Hindlimb muscle (tissue), 1 donor: ENCODE results near the gene ADGRL3. TPM values are rescaled to one million over a fixed set of nuclear protein-coding genes. Genes with fewer than 3 reads are reported as not detected.
"Not testable (repeated sequence)": the region's sequence is repeated elsewhere in the genome, so short reads cannot be mapped to it uniquely, and the experiment has no call there.

ENCODE experiments used
- DNase-seq: peaks from one replicate; pipeline ENCODE4 v3.0.0-alpha.2; 2013
- polyA plus RNA-seq: library from polyadenylated mRNA; unstranded; fragments of 120-200 nt; gene quantifications from one replicate; pipeline ENCODE4 v1.2.1, GENCODE V29; 2013; ENCODE audit not compliant: insufficient read length

ADGRL3 gene
- polyA plus RNA-seq, 1 donor: 21.0 TPM

DNA sequence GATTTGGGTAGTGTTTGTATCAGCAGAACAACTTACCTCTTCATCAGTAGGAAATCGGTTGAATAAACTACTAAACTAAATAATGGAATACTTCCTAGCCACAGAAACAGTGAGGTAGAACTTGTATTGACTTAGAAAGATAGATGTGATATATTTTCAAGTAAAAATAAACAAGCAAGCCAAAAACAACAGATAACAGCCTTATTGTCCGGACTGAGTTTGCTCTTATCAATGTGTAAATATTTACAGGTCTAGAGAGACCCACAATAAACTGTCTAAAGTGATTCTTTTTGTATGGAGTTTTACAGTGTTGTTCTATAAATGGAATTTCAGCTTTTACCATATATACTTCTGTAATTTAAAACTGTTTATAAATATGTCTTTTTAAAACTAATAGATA is 721.8 kb downstream of the ADGRL3 start:
- DNase-seq: no peak

DNA sequence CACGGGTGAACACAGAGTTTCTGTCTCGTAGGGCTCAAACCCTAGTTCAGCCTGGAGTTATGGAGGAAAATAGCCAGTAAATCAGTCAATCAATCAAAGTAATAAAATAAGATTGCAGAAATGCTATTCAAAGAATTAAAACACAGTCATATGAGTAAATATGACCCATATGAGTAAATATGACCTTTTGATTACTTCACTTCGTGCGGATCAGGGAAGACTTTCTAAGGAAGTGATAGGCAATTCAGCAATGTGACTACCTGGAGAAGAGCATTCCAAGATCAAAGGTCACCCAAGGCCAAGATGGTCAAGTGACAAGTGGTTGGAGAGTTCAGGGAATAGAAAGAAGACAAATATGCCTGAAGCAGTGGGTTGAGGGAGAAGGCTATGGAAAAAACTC is 722.6 kb downstream of the ADGRL3 start:
- no peak for DNase-seq

DNA sequence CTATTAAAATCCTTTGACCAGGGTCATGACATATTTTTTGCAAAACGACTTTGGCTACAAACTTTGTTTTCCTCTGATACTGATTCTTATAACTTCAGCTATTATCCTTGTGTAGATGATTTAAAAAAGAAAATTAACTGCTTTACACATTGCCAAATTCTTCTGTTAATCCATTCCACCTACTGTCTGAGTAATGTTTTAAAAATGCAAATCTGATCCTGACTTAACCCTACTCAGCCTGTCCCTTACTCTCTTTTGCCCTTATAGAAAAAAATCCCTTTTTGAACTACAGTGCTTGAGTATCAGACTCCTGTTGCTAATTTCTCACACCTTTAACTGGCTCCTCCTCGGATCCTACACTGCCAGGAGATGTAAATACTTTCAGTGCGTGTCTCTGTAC is 723.1 kb downstream of the ADGRL3 start:
- DNase-seq: no peak

DNA sequence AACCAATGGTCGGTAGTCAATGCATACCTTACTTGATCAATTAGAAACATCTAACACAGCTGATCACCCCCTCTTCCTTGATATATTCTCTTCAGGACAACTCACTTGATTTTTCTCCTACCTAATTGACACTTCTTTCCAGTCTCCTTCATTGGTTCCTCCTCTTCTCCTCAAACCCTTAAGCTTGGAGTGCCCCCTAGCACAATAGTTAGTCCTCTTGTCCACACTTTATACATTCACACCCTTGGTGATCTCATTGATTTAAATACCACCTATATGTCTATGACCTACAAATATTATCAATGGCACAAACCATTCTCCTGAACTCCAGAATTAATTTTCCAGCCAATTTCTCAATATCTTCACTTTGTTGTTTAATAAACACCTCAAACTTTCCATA is 724.0 kb downstream of the ADGRL3 start:
- DNase-seq: no peak

DNA sequence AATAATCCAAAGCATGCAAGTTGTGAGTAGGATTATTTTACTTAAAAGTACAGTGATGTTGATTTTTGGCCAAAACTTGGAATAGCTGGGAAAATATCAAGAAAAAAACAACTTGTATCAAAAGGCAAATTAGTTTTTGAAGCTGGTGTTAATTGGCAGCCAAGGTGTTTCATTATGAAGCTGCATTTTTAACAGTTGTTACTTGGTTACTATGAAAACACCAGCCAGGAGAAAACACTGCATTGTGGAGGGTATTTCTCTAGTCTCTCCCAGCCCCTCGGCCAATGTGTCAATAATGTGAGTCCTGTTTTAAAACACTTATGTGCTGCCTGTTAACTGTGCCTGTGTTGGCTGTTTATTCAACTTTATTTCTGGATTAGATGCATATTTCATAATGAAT is 733.4 kb downstream of the ADGRL3 start:
- no peak for DNase-seq

DNA sequence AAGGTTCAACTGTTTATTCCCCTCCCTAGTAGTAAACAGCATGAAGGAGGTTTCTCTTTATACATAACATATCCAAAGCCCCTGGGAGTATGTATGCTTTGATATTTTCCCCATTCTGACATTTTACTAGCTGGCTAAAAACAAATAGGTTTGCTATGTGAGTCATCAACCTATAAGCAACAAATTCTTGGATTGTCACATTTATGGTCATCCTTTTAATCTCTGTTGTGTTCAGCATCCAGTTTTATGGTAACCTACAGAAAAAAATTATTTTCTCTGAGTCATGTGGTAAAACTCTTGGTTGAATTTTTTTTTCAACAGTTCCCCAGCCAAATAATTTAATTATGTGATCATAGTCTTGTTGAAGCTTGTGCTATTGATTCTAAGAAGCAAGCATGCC is 734.1 kb downstream of the ADGRL3 start:
- no peak for DNase-seq

DNA sequence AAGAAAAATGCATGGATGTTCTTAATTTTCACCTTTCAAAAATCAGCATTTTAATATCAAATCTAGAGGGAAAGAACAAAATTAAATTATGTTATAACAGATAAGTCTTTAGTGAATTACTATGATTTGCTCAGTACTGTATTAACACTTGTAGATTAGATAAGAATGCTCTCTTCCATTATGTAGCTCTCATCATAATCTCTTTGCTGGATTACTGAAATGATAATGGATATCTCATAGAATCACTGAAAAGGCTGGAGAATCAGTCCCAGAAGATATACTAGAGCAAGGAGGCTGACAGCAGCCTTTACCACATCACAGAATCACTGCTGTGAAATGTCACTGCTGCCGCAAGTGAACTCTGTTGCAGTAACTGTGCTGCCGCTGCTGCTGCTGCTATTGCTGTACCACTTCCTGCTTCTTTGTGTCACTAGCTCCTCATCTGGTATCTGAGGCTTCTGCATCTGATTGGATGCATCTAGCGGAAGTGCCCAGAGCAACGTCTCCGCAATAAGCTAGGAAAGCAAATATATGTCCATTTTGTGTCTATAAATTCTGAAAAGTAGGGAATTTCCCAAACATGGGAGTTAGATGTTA is 738.2 kb downstream of the ADGRL3 start:
- DNase-seq: no peak

DNA sequence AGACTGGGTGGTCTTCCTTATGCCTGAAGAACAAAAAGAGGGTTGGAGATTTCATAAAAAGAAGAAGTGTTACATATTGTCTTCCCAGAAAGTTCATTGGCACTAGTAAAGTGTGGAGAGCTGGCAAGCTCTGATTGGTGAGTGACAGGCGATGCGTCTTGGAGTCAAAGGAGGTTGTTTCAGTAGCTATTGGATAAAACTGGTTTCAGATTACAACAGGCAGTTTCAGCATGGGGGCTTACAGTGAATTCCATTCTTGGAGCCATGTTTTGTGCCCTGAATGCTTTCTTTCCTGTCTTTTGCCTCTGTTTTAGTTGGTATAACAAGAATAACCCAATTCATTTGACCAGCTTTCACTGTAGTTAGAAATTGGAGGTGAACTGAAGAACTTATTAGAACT is 750.5 kb downstream of the ADGRL3 start:
- DNase-seq: no peak

DNA sequence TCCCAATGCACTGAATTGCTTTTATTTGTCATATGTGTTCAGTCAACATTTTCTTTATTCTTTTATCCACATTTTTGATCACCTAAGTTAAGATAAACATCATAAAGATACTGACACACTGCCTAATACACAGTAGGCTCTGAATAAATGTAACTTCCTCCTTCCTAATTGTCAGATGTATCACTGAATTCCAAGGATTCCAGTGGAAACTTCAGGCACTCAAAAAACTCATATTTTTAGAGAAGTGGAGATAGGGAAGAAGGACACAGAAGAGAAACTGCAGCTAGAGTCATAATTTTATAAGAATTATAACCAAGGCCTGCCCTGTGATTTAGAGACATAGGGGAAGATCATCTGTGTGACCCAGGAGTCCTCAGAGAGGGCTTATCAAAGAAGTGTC is 753.3 kb downstream of the ADGRL3 start:
- no peak for DNase-seq

DNA sequence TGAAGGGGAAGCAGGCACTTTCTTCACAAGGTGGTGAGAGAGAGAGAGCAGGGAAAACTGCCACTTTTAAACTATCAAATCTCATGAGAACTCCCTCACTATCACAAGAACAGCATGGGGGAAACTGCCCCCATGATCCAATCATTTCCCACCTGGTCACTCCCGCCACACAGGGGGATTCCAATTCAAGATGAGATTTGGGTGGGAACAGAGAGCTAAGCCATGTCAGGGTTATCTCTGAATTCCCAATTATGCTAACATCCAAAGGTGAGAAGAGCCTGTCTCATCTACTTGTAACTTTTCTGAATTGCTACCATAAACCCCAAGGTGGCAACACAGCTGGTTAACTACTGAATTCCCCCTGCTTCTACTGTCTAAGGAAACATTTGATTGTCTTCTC is 758.5 kb downstream of the ADGRL3 start:
- no peak for DNase-seq

DNA sequence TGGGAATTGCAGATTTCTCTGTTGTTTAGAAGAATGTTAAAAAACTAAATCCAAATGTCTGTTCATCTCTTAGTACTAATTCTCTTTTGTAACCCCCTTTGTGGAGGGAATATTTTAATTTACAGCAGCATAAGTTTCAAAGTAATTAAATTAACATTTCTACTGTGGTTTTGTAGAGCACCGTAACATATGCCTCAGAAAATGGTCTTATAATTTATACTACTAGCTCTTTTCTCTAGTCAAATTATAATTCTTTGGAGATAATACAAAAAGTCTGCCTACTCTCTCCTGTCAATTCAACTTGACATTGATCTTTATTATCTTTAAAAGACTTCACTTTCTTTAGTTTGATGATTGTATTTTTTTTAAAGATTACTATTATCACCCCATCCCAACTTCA is 759.0 kb downstream of the ADGRL3 start:
- no peak for DNase-seq

DNA sequence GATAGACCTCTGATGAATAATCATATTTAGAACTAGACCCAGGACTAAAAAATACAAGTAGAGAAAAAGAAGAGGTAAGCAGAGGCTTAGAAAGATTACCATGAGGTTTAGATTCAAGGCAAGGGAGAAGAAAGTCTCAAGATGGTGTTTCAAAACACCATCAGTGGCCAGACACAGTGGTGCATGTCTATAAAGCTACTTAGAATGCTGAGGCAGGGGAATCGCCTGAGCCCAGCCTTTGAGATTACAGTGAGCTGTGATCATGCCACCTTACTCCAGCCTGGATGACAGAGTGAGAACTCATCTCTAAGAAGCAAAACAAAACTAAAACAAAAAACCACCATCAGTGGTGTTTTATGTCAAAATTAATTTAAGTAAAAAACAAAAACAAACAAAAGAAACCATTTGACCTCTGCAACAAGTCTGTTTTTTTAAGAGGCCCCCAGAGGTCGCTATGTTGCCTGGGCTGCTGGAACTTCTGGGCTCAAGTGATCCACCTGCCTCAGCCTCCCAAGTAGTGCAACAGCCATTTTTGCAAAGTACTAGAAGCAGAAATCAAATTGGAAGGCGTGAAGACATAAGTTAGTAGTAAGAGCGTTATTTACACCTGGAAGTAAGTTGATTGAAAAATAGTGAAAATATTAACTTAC is 784.3 kb downstream of the ADGRL3 start:
- DNase-seq: no peak

DNA sequence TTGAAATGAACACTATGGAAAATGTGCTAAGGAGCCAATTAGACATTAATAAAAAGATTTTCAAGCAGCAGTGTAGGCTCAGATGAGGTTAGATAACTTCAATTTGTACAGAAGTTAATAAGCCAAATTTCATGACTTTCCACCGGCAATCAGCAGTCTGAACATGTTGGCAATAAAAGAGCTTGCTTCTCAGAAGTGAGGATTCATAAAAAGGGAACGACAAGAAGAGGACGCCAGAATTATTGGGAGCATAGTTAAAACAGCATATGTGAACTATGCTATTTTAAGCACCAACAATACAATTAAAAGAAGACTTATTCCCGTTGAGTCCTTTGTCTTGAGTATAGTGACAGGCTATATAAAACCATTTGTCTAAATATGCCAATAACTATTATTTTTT is 785.3 kb downstream of the ADGRL3 start:
- no peak for DNase-seq

DNA sequence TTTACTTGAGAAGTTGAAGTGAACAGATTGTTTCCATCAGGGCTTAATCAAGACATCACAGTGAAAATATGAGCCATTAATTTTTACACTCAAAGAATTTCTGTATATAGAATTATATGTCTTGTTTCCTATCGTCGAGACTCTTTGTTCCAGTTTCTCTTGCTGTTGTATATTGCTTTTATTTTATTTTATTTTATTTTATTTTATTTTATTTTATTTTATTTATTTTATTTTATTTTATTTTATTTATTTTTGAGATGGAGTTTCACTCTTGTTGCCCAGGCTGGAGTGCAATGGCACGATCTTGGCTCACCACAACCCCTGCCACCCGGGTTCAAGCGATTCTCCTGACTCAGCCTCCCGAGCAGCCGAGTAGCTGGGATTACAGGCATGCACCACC is 786.8 kb downstream of the ADGRL3 start:
- not testable (repeated sequence) for DNase-seq

DNA sequence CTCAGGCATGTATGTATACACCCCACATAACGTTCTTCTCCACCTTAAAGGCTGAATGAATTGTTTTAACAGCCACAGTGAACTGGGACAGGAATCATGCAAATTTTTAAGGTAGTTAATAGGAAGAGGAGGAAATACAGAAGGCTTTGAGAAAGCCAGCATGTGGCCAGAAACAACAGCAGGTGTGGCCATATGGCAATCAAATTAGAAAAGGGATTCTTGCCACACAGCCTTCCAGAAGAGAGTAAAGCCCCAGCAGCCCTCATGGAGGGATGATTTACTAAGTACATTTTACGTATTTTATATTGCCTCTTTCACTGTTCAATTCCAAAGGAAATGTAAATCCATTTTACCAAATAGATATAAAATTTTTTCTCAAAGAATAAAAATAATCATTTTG is 792.2 kb downstream of the ADGRL3 start:
- no peak for DNase-seq

DNA sequence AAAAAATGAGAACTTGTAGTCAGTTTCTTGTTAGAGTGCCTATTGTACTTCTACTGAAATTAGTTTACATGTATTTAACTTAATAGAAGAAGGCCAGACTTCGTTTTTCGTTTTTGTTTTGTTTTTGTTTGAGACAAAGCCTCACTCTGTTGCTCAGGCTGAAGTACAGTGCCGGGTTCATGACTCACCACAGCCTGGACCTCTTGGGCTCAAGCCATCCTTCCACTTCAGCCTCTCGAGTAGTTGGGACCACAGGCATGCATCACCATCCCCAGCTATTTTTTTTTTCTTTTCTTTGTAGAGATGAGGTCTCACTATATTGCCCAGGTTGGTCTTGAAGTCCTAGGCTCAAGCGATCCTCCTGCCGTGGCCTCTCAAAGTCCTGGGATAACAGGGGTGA is 793.9 kb downstream of the ADGRL3 start:
- DNase-seq: no peak

DNA sequence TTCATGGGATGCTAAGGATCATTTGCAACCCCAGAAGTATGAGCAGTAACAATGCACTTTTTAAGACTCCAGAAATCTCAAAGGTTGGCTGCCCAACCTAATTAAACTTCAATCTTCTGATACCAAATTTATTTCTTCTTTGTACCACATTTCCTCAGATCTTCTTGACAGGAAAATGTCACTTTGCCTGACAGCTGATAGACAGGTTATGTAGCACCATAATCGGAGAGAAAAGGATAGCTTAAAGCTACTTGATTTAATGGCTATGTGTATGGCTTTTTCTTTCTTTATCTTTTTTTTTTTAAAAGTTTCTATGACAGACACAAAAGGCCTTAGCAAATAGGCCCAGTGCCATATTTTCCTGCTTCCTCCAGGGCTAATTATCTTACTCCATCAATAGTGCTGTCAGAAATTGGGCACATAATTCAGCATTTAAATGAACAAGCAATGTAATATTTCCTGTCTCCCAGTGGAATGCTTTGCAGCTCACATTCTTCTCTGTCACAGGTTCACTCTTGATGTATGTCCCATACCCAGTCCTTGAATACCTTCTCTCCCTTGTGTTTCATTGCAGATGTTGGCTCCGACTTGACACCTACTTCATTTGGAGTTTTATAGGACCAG is 795.7 kb downstream of the ADGRL3 start:
- DNase-seq: no peak

DNA sequence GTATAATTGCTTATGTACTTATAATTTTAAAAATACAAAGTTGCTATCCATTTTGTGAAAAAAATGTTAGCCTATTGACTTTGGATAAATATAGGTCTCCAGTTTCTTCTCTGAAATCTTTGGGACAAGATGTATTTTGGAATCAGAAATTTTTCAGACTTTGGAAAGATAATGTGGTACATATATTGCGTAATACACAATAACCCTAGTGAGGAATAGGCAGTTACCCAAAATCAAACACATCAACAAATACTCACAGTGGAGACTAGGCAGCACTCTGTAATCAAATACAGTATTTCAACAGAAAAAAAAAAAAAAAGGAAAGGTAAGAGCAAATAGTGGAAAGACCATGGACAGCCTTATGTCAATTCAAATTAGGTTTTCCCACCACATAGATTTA is 796.8 kb downstream of the ADGRL3 start:
- no peak for DNase-seq

DNA sequence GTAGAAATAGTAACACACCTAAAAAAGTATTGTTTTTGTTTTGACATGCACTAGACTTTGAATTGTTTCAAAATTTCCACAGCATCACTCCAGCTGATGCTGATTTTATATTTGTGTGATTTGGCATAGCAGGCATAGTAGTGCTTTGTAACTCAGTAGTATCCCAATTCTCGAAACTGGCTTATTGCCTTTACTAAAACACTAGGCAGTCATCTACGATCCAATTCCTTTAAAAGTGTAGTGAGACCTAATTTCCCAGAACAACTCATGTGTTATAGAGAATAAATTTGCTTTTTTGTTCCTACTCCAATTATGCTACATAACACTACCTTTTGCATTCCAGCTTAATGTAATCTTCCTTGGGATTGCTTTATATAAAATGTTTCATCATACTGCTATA is 797.7 kb downstream of the ADGRL3 start:
- no peak for DNase-seq

DNA sequence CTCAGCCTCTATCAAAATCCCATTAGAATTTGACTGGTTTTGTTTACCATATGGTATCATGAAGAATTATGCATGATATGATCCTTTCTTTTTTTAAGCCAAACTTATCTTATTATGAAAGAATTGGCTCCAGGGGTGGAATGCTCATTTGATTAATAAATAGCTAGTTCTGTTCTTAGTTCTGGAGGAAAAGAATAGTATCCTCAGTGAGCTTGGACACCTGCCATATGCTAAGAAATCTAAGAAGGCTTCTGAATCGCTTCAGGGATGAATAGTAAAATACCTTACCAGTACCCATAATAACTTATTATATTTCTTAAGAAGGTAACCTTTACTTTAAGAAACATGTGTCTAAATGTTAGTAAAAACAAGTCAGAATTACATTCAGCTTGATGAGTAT is 803.6 kb downstream of the ADGRL3 start:
- DNase-seq: no peak

DNA sequence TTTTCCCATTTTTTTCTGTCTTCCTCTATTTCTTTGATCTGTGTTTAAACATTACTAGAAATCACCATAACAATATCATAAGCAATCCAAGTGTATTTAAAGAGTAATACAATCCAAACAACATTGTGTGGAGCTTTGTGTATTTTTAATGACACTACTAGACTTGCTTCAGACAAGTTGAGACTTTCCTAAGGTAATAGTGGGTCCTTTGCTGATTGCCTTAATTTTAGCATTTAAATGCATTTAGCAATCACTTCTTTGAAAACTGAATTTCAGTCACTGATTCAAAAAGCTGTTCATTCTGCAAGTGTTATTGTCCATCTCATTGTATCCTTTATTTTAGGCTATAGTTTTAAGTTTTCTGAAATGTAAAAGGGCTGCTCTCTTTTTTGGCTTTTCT is 804.8 kb downstream of the ADGRL3 start:
- DNase-seq: no peak

DNA sequence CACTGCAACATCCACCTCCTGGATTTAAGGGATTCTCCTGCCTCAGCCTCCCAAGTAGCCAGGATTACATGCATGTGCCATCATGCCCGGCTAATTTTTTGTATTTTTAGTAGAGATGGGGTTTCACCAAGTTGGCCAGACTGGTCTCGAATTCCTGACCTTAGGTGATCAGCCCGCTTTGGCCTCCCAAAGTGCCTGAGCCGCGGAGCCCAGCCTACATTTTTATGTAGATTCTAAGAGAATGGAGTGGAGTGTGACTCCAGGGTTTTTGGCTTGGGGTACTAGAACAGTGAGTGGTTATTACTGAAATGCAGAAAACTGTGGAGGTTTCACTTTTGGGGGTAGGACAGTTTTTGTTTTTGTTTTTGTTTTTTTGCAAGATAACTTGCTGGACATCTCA is 806.0 kb downstream of the ADGRL3 start:
- no peak for DNase-seq

DNA sequence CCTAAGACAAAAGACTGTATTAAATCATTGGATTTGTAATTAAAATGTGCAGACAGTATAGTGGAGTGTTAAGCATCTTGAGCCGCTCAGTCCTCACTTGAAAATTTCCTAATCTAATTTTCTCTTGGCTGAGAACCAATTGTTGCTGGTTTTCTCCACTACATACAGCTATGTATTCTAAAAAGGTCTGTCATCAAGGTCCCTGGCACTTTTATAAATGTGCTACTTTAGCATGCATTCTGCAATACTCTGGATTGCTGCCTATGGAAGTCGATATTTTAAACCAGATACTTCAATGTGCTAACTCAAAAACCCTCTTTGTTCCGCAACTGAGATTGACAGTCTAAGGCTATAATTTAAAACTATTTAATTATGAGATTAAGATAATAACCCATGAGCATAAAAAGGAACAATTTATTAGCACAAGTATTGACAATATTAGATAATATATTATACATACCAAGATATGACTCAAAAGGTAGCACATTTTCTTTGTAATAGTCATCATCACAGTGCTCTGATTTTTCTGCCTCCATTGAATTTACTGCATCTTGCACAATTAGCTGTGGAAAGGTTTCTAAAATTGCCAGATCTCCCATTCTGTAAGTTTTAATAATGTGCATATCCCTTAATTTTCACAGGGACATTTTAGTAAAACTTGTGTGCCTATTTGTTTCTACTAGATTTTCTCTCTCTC is 815.1 kb downstream of the ADGRL3 start:
- DNase-seq: no peak

DNA sequence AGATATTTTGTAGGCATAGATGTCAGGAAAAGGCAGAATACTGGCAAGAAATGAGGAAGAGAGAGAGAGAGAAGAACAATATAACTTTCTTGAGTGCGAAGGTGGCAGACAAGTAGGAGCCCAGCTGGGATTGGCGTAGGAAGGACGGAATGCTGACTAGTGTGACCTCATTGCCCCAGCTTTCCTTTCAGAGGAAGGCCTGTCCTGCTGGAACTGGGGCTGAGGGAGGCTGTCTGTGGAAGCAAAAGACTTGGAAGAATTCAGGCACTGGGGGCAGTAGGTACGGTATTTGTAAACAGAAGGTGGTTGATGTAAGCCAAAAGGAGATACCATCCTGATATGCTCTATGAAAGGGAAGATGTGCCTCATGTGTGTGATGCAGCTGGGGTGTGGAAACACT is 818.4 kb downstream of the ADGRL3 start:
- no peak for DNase-seq
